ENCODE measurements around the gene NECTIN3.

Gene NECTIN3

GRCh38 chr3:111084911-111085310, 13.3 kb downstream of the NECTIN3 start:
- DNase-seq (ENCODE audit: low read depth): no peak

- no peak for DNase-seq (ENCODE audit: low read depth)
Measured at GRCh38 chr3:111087924-111088469, 16.4 kb downstream of the NECTIN3 start.

GRCh38 chr3:111096487-111097209, 25.0 kb downstream of the NECTIN3 start:
- no peak for DNase-seq (ENCODE audit: low read depth)

GRCh38 chr3:111103807-111104206, 32.2 kb downstream of the NECTIN3 start:
- DNase-seq (ENCODE audit: low read depth): no peak

GRCh38 chr3:111106993-111107661, 35.5 kb downstream of the NECTIN3 start:
- no peak for DNase-seq (ENCODE audit: low read depth)

- DNase-seq (ENCODE audit: low read depth): no peak
Measured at GRCh38 chr3:111107662-111108035, 36.0 kb downstream of the NECTIN3 start.

GRCh38 chr3:111112913-111113312, 41.3 kb downstream of the NECTIN3 start:
- no peak for DNase-seq (ENCODE audit: low read depth)

GRCh38 chr3:111128884-111129283, 57.3 kb downstream of the NECTIN3 start:
- DNase-seq (ENCODE audit: low read depth): no peak

- no peak for DNase-seq (ENCODE audit: low read depth)
Measured at GRCh38 chr3:111130827-111131226, 59.2 kb downstream of the NECTIN3 start.

- no peak for DNase-seq (ENCODE audit: low read depth)
Measured at GRCh38 chr3:111134302-111134701, 62.7 kb downstream of the NECTIN3 start.

- no peak for DNase-seq (ENCODE audit: low read depth)
Measured at GRCh38 chr3:111151438-111151837, 79.8 kb downstream of the NECTIN3 start.

- DNase-seq (ENCODE audit: low read depth): no peak
Measured at GRCh38 chr3:111152496-111152895, 80.9 kb downstream of the NECTIN3 start.

- DNase-seq (ENCODE audit: low read depth): no peak
Measured at GRCh38 chr3:111156517-111156916, 84.9 kb downstream of the NECTIN3 start.

GRCh38 chr3:111159391-111159790, 87.8 kb downstream of the NECTIN3 start:
- no peak for DNase-seq (ENCODE audit: low read depth)

GRCh38 chr3:111164621-111165020, 93.0 kb downstream of the NECTIN3 start:
- no peak for DNase-seq (ENCODE audit: low read depth)

GRCh38 chr3:111165411-111165810, 93.8 kb downstream of the NECTIN3 start:
- DNase-seq (ENCODE audit: low read depth): no peak

- DNase-seq (ENCODE audit: low read depth): no peak
Measured at GRCh38 chr3:111173328-111173900, 101.8 kb downstream of the NECTIN3 start.

- no peak for DNase-seq (ENCODE audit: low read depth)
Measured at GRCh38 chr3:111173906-111174305, 102.3 kb downstream of the NECTIN3 start.

GRCh38 chr3:111190518-111190917, 118.9 kb downstream of the NECTIN3 start:
- no peak for DNase-seq (ENCODE audit: low read depth)

GRCh38 chr3:111193472-111193871, 121.9 kb downstream of the NECTIN3 start:
- DNase-seq (ENCODE audit: low read depth): no peak

GRCh38 chr3:111194048-111194447, 122.4 kb downstream of the NECTIN3 start:
- DNase-seq (ENCODE audit: low read depth): no peak

GRCh38 chr3:111197485-111197884, 125.9 kb downstream of the NECTIN3 start:
- DNase-seq (ENCODE audit: low read depth): no peak

GRCh38 chr3:111200027-111200426, 128.4 kb downstream of the NECTIN3 start:
- DNase-seq (ENCODE audit: low read depth): no peak
